Endothelial cell of umbilical vein (primary cell): ENCODE measurements around the gene PAPPA. TPM values are rescaled to one million over a fixed set of nuclear protein-coding genes. Genes with fewer than 3 reads are reported as not detected.

Source experiments
- BruUV-seq: library from RNA; stranded (reverse); fragments of 400-500 nt; replicated peaks from 2 replicates; lab custom pipeline; 2021; lab: Mats Ljungman, UMichigan
- CTCF ChIA-PET: fragments of 300-600, 350-600 bp; sonication (Branson Sonifier 250); formaldehyde crosslinking; loops from one replicate; lab custom pipeline; 2021; ENCODE audit warnings: antibody characterized with exemption, inconsistent platforms; lab: Charles Lee
- POLR2A ChIA-PET: fragments of 300-600, 350-600 bp; sonication (Branson Sonifier 250); formaldehyde crosslinking; loops from one replicate; lab custom pipeline; 2021; ENCODE audit warnings: antibody characterized with exemption, inconsistent platforms; lab: Charles Lee
- DNase-seq: peaks from one replicate; pipeline ENCODE4 v3.0.0-alpha.2; 2011; ENCODE audit warnings: low read depth, low spot score
- FAIRE-seq: peaks from 2 replicates; lab custom pipeline; 2011; peaks lifted over from hg19 to GRCh38; lab: Jason Lieb, UNC
- H2AFZ ChIP-seq: 2 replicates; pipeline ENCODE4 v1.6.0; 2012; ENCODE audit warnings: low read depth, low read length, control low read depth, inconsistent platforms
- H3K27ac ChIP-seq: 2 replicates; pipeline ENCODE4 v1.5.1; 2011; ENCODE audit warnings: low read depth, mild to moderate bottlenecking, control low read depth, low read length, moderate library complexity; ENCODE audit not compliant: insufficient read depth
- H3K27me3 ChIP-seq, 2 experiments: 2 replicates each; pipeline versions ENCODE4 v1.6.0 to v1.6.1; 2011; ENCODE audit warnings: low read length in 2 of 2, mixed read lengths in 1 of 2; ENCODE audit not compliant: control insufficient read depth in 2 of 2, insufficient read depth in 2 of 2
- H3K36me3 ChIP-seq, 2 experiments: 2 replicates in 1 of 2; 3 replicates in 1 of 2; pipeline ENCODE4 v1.5.1; 2011; ENCODE audit warnings: low read length in 2 of 2, mild to moderate bottlenecking in 1 of 2, moderate library complexity in 1 of 2; ENCODE audit not compliant: control insufficient read depth in 2 of 2, insufficient read depth in 2 of 2; ENCODE audit errors: extremely low read depth in 1 of 2
- H3K4me1 ChIP-seq: 3 replicates; pipeline ENCODE4 v1.5.1; 2011; ENCODE audit warnings: mild to moderate bottlenecking, low read length; ENCODE audit not compliant: control insufficient read depth, insufficient read depth; ENCODE audit errors: extremely low read depth
- H3K4me2 ChIP-seq: 2 replicates; pipeline ENCODE4 v1.6.1; 2011; ENCODE audit warnings: low read length, control low read depth, mixed read lengths; ENCODE audit not compliant: insufficient read depth
- H3K4me3 ChIP-seq, 3 experiments: fragments of 200-600 bp in 1 of 3; sonication (generic), shearing (Covaris generic) in 1 of 3; replicated peaks in 1 of 3; 2 replicates each; pipeline ENCODE4 v1.5.1; 2011 to 2016; ENCODE audit warnings: control low read depth in 3 of 3, low read length in 3 of 3, mild to moderate bottlenecking in 2 of 3, inconsistent platforms in 1 of 3, low read depth in 1 of 3, moderate library complexity in 1 of 3; ENCODE audit not compliant: insufficient read depth in 1 of 3
- H3K79me2 ChIP-seq: 2 replicates; pipeline ENCODE4 v1.6.0; 2012; ENCODE audit warnings: low read length, inconsistent platforms; ENCODE audit not compliant: control insufficient read depth, insufficient read depth
- H3K9ac ChIP-seq: replicated peaks from 2 replicates; pipeline ENCODE3; 2011; ENCODE audit warnings: low read length, control low read depth; ENCODE audit not compliant: insufficient read depth; ENCODE audit errors: extremely low read depth
- H3K9me1 ChIP-seq: replicated peaks from 3 replicates; pipeline ENCODE4 v1.6.0; 2011; ENCODE audit warnings: mild to moderate bottlenecking, low read length; ENCODE audit not compliant: control insufficient read depth, insufficient read depth; ENCODE audit errors: extremely low read depth
- H3K9me3 ChIP-seq: replicated peaks from 2 replicates; pipeline ENCODE4 v1.5.1; 2012; ENCODE audit warnings: low read length, inconsistent platforms; ENCODE audit not compliant: control insufficient read depth, insufficient read depth
- H4K20me1 ChIP-seq: replicated peaks from 2 replicates; pipeline ENCODE3; 2011; ENCODE audit warnings: mild to moderate bottlenecking, low read length; ENCODE audit not compliant: control insufficient read depth, insufficient read depth; ENCODE audit errors: extremely low read depth
- CTCF ChIP-seq, 2 donors: IDR thresholded peaks; 1 replicate in 1 of 2; 2 replicates in 1 of 2; pipeline ENCODE4 v1.5.1; 2011; ENCODE audit warnings: low read length in 2 of 2, mild to moderate bottlenecking in 2 of 2, moderate library complexity in 2 of 2, control low read depth in 1 of 2, inconsistent platforms in 1 of 2, low read depth in 1 of 2; ENCODE audit not compliant: insufficient read depth in 1 of 2; ENCODE audit errors: extremely low read depth in 1 of 2
- EZH2 ChIP-seq: IDR thresholded peaks from 2 replicates; pipeline ENCODE4 v1.6.1; 2012; ENCODE audit warnings: borderline replicate concordance, low read depth, mild to moderate bottlenecking, moderate library complexity, low read length, inconsistent platforms; ENCODE audit not compliant: severe bottlenecking
- FOS ChIP-seq: IDR thresholded peaks from 2 replicates; pipeline ENCODE4 v1.6.1; 2011; ENCODE audit warnings: mild to moderate bottlenecking, low read length, moderate library complexity, borderline replicate concordance; ENCODE audit not compliant: insufficient read depth
- GATA2 ChIP-seq: IDR thresholded peaks from 2 replicates; pipeline ENCODE4 v1.7.0; 2011; ENCODE audit warnings: low read depth, mild to moderate bottlenecking, moderate library complexity, mixed read lengths, low read length; ENCODE audit not compliant: insufficient read length, insufficient read depth
- JUN ChIP-seq: IDR thresholded peaks from 2 replicates; pipeline ENCODE4 v1.6.1; 2011; ENCODE audit warnings: borderline replicate concordance, low read depth; ENCODE audit not compliant: insufficient read length, insufficient read depth
- MAX ChIP-seq: IDR thresholded peaks from 2 replicates; pipeline ENCODE4 v1.6.1; 2011; ENCODE audit not compliant: insufficient read depth, insufficient read length
- MYC ChIP-seq: IDR thresholded peaks from one replicate; pipeline ENCODE4 v1.6.1; 2011; ENCODE audit warnings: mild to moderate bottlenecking, low read depth, low read length
- POLR2A ChIP-seq: IDR thresholded peaks from 2 replicates; pipeline ENCODE4 v1.6.1; 2012; ENCODE audit warnings: low read depth, mild to moderate bottlenecking, control low read depth, low read length
- POLR2AphosphoS5 ChIP-seq: IDR thresholded peaks from 2 replicates; pipeline ENCODE4 v1.6.1; 2012; ENCODE audit warnings: low read depth, mild to moderate bottlenecking, control low read depth, low read length, moderate library complexity; ENCODE audit not compliant: insufficient read depth
- dilution Hi-C: fragments of 300-500 bp; cut with MboI; formaldehyde crosslinking; loops from one replicate; pipeline ENCODE4 v1.15.0; 2019; ENCODE audit warnings: low sequenced_read_pairs; ENCODE audit not compliant: extremely low pct_ligation_motif_present
- intact Hi-C: fragments of 100-400 bp; cut with micrococcal nuclease; formaldehyde crosslinking; loops from one replicate; pipeline ENCODE4 v1.10.0; 2022
- polyA plus RNA-seq, 4 experiments: library from polyadenylated mRNA; depleted of rRNA in 3 of 4; stranded (reverse) in 3 of 4; unstranded in 1 of 4; fragments of >200 nt; gene quantifications; 2 replicates each; pipeline versions ENCODE4 v1.2.1 to v1.2.3, GENCODE V29; 2011 to 2012; ENCODE audit warnings: missing spikeins in 1 of 4
- total RNA-seq: library from RNA; stranded (reverse); gene quantifications from 2 replicates; pipeline ENCODE4 v1.2.3, GENCODE V29; 2021

The PAPPA gene
- total and polyA plus RNA-seq, 2 donors (not counting 3 experiments of a cell fraction or from before 2014, with no cell fraction given) = 0.13 to 0.41 TPM

- Histone ChIP-seq H3K79me2 (no peaks in the 10 kb centered on the region), H3K9me1 (no peaks in the 10 kb centered on the region), H3K36me3 (no peaks in the 10 kb centered on the region), H3K4me3 (no peak overlapping the region), H3K4me2 (no peak overlapping the region), H4K20me1 (no peaks in the 10 kb centered on the region), H3K4me1 (no peaks in the 10 kb centered on the region), H2AFZ (no peak overlapping the region), H3K27me3 (no peaks in the 10 kb centered on the region), H3K27ac (no peak overlapping the region), H3K9ac (no peak overlapping the region), H3K9me3 (no peaks in the 10 kb centered on the region)
- intact Hi-C loops (no loop called here), dilution Hi-C loops (no loop called here)
- no peak for DNase-seq
- BruUV-seq = no TSS peak
- CTCF ChIA-PET = no interaction called here
- no peak for FAIRE-seq
- TF ChIP-seq JUN = no peak
- TF ChIP-seq POLR2A = no peak
- TF ChIP-seq FOS = no peak
- TF ChIP-seq EZH2 = no peak
- TF ChIP-seq CTCF (IDR thresholded peaks at IDR 0.05; ENCODE audit: extremely low read depth in 1 of 2, insufficient read depth in 1 of 2, low read depth in 1 of 2, low read length in 2 of 2) = no peak
- no peak for TF ChIP-seq MAX
- no peak for TF ChIP-seq MYC
- TF ChIP-seq GATA2 = no peak
- TF ChIP-seq POLR2AphosphoS5 = no peak
- POLR2A ChIA-PET = no interaction called here
Measured at GRCh38 chr9:116303886-116304538, 150.4 kb downstream of the PAPPA start.
